ENCODE measurements around the gene ERC2.

- TF ChIP-seq POLR2A (IDR thresholded peaks at IDR 0.05; ENCODE audit: low read depth, low read length) (no peak), POLR2AphosphoS5 (IDR thresholded peaks at IDR 0.05; ENCODE audit: low read depth, low read length) (no peak), TAF1 (IDR thresholded peaks at IDR 0.05; ENCODE audit: borderline replicate concordance, low read depth, low read length) (no peak)
Observed at GRCh38 chr3:55966566-55966965, 501.7 kb downstream of the ERC2 start.

Data from GM12892 (cell line).